ENCODE results near the gene GDAP1L1. TPM values are rescaled to one million over a fixed set of nuclear protein-coding genes. Genes with fewer than 3 reads are reported as not detected.

The GDAP1L1 gene
- total and polyA plus RNA-seq, 2 donors (not counting 3 experiments of a cell fraction or from before 2014, with no cell fraction given), result not detected

GRCh38 chr20:44200983-44201382, 46.1 kb upstream of the GDAP1L1 start:
- Histone ChIP-seq H3K9me1 (replicated peaks; ENCODE audit: control insufficient read depth, extremely low read depth, insufficient read depth, low read length) (no peaks in the 10 kb centered on the region), H4K20me1 (replicated peaks; ENCODE audit: control insufficient read depth, extremely low read depth, insufficient read depth, low read length) (no peaks in the 10 kb centered on the region), H3K9ac (replicated peaks; ENCODE audit: extremely low read depth, insufficient read depth, low read length) (no peak overlapping the region), H3K27ac (ENCODE audit: insufficient read depth, low read depth, low read length) (no peak overlapping the region), H3K4me3 (replicated peaks in 1 of 3; ENCODE audit: insufficient read depth in 1 of 3, low read depth in 1 of 3, low read length in 3 of 3) (no peak overlapping the region), H3K4me1 (ENCODE audit: control insufficient read depth, extremely low read depth, insufficient read depth, low read length) (peaks cover 14% of the 10 kb centered on the region), H3K79me2 (ENCODE audit: control insufficient read depth, insufficient read depth, low read length) (peaks cover 36% of the 10 kb centered on the region), H3K9me3 (replicated peaks; ENCODE audit: control insufficient read depth, insufficient read depth, low read length) (no peaks in the 10 kb centered on the region), H3K27me3 (ENCODE audit: control insufficient read depth in 2 of 2, insufficient read depth in 2 of 2, low read length in 2 of 2) (no peaks in the 10 kb centered on the region), H3K4me2 (ENCODE audit: insufficient read depth, low read length) (no peak overlapping the region), H2AFZ (ENCODE audit: low read depth, low read length) (no peak overlapping the region), H3K36me3 (ENCODE audit: control insufficient read depth in 2 of 2, extremely low read depth in 1 of 2, insufficient read depth in 2 of 2, low read length in 2 of 2) (peaks cover 14 to 29% of the 10 kb centered on the region in 2 experiments)
- TF ChIP-seq FOS (IDR thresholded peaks at IDR 0.05; ENCODE audit: borderline replicate concordance, insufficient read depth, low read length) (no peak), POLR2A (IDR thresholded peaks at IDR 0.05; ENCODE audit: low read depth, low read length) (no peak), JUN (IDR thresholded peaks at IDR 0.05; ENCODE audit: borderline replicate concordance, insufficient read depth, insufficient read length, low read depth) (no peak), GATA2 (IDR thresholded peaks at IDR 0.05; ENCODE audit: insufficient read depth, insufficient read length, low read depth, low read length) (no peak), POLR2AphosphoS5 (IDR thresholded peaks at IDR 0.05; ENCODE audit: insufficient read depth, low read depth, low read length) (no peak), MYC (IDR thresholded peaks at IDR 0.05; ENCODE audit: low read depth, low read length) (no peak), EZH2 (IDR thresholded peaks at IDR 0.05; ENCODE audit: borderline replicate concordance, low read depth, low read length, severe bottlenecking) (no peak)
- TF ChIP-seq, protein P1, sequence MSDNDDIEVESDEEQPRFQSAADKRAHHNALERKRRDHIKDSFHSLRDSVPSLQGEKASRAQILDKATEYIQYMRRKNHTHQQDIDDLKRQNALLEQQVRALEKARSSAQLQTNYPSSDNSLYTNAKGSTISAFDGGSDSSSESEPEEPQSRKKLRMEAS (IDR thresholded peaks at IDR 0.05; ENCODE audit: insufficient read depth, insufficient read length), result no peak
- TF ChIP-seq, protein P2, sequence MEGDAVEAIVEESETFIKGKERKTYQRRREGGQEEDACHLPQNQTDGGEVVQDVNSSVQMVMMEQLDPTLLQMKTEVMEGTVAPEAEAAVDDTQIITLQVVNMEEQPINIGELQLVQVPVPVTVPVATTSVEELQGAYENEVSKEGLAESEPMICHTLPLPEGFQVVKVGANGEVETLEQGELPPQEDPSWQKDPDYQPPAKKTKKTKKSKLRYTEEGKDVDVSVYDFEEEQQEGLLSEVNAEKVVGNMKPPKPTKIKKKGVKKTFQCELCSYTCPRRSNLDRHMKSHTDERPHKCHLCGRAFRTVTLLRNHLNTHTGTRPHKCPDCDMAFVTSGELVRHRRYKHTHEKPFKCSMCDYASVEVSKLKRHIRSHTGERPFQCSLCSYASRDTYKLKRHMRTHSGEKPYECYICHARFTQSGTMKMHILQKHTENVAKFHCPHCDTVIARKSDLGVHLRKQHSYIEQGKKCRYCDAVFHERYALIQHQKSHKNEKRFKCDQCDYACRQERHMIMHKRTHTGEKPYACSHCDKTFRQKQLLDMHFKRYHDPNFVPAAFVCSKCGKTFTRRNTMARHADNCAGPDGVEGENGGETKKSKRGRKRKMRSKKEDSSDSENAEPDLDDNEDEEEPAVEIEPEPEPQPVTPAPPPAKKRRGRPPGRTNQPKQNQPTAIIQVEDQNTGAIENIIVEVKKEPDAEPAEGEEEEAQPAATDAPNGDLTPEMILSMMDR (IDR thresholded peaks at IDR 0.05; ENCODE audit: extremely low read depth in 1 of 2, insufficient read depth in 1 of 2, low read depth in 1 of 2, low read length in 2 of 2), result no peak
- intact Hi-C loops (cut with micrococcal nuclease), result no loop called here
- CTCF ChIA-PET, result no interaction called here
- DNase-seq (ENCODE audit: low read depth, low spot score) (no peak), FAIRE-seq (no peak)
- no TSS peak for BruUV-seq (replicated peaks)
- dilution Hi-C loops (cut with MboI; ENCODE audit: extremely low pct_ligation_motif_present, low sequenced_read_pairs), result no loop called here
- POLR2A ChIA-PET, result no interaction called here
